ENCODE data around the gene ACSF3. TPM values are rescaled to one million over a fixed set of nuclear protein-coding genes. Genes with fewer than 3 reads are reported as not detected.
A peak's percentile ranks its signal among the peaks of the same experiment; 100 is the strongest.

ACSF3 gene
- total RNA-seq, 2 experiments from 2014 or later: 44.7 to 49.5 TPM

GRCh38 chr16:89135166-89135565 lies 41.5 kb downstream of the ACSF3 start:
- no peak overlapping the region for H3K4me3 Mint-ChIP-seq
- no peaks in the 10 kb centered on the region for H3K27me3 Mint-ChIP-seq
- Histone ChIP-seq H3K9me3 (ENCODE audit: control insufficient read depth in 1 of 2, insufficient read depth in 1 of 2, low read length in 2 of 2) (no peaks in the 10 kb centered on the region), H3K27me3 (ENCODE audit: control insufficient read depth in 1 of 2, insufficient read depth in 2 of 2, low read length in 2 of 2) (no peaks in the 10 kb centered on the region), H3K4me3 (ENCODE audit: low read length) (no peak overlapping the region), H3K4me1 (ENCODE audit: insufficient read depth, low read length) (peaks cover 7% of the 10 kb centered on the region), H3K36me3 (ENCODE audit: insufficient read depth, low read length) (peaks cover 73% of the 10 kb centered on the region), H3K27ac (ENCODE audit: low read depth in 1 of 2, low read length in 2 of 2) (no peak overlapping the region)
- ATAC-seq (ENCODE audit: poor library complexity) (no peak), DNase-seq (no peak)
- H3K4me1 Mint-ChIP-seq (ENCODE audit: low read depth): no peaks in the 10 kb centered on the region
- intact Hi-C loops (cut with DNase I, micrococcal nuclease): no loop called here
- TF ChIP-seq CTCF (IDR thresholded peaks at IDR 0.05): no peak
- CTCF ChIA-PET: no interaction called here
- H3K9me3 Mint-ChIP-seq: no peaks in the 10 kb centered on the region
- H3K27ac Mint-ChIP-seq: no peak overlapping the region
- H3K36me3 Mint-ChIP-seq (ENCODE audit: low read depth): peaks cover 46% of the 10 kb centered on the region
- POLR2A ChIA-PET: no interaction called here

DNA sequence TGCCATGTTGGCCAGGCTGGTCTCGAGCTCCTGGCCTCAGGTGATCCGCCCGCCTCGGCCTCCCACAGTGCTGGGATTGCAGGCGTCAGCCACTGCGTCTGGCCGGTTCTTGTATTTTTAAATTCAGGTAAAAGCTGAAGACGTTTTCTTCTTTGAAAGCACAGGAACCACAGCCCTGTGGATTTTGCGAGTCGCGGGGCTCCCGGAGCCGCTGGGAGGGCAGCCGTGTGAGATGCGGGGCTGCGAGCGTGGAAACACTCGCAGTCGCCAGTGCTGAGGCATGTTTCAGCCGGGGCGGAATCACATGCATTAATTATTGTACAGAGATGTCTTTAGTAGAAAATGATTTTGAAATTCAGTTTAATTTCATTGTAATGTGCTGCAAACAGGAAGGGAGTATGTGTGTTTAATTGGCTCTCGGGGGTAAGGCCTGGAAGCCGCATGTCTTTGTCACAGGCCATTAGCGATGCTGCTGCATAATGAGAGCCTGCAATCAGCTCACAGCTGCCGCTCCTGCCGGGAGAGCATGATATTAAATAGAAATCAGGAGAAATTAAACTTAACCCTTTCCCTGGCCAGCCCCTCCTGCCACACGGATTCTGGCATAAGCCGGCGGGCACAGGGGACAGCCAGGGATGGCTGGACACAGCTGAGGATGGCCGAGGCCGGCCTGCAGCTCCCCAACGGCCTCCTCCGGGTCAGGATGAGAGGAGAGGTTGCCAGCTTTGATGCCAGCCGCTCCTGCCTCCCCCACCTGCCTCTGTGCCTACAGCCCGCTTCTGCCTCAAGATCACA lies 42.5 kb downstream of the ACSF3 start:
- intact Hi-C loops (cut with DNase I, micrococcal nuclease): no loop called here

GRCh38 chr16:89136931-89137330 lies 43.3 kb downstream of the ACSF3 start:
- H3K27ac Mint-ChIP-seq: no peak overlapping the region
- Histone ChIP-seq H3K27ac (ENCODE audit: low read depth in 1 of 2, low read length in 2 of 2) (no peak overlapping the region), H3K4me1 (ENCODE audit: insufficient read depth, low read length) (peaks cover 7% of the 10 kb centered on the region), H3K27me3 (ENCODE audit: control insufficient read depth in 1 of 2, insufficient read depth in 2 of 2, low read length in 2 of 2) (no peaks in the 10 kb centered on the region), H3K36me3 (ENCODE audit: insufficient read depth, low read length) (peaks cover 79% of the 10 kb centered on the region), H3K4me3 (ENCODE audit: low read length) (no peak overlapping the region), H3K9me3 (ENCODE audit: control insufficient read depth in 1 of 2, insufficient read depth in 1 of 2, low read length in 2 of 2) (no peaks in the 10 kb centered on the region)
- ChIA-PET POLR2A (no interaction called here), CTCF (no interaction called here)
- H3K9me3 Mint-ChIP-seq: no peaks in the 10 kb centered on the region
- no peak overlapping the region for H3K4me3 Mint-ChIP-seq
- no peaks in the 10 kb centered on the region for H3K4me1 Mint-ChIP-seq (ENCODE audit: low read depth)
- peak in 1 of 14 experiments; percentile 8 for DNase-seq
- peaks cover 47% of the 10 kb centered on the region for H3K36me3 Mint-ChIP-seq (ENCODE audit: low read depth)
- no peaks in the 10 kb centered on the region for H3K27me3 Mint-ChIP-seq
- TF ChIP-seq CTCF (IDR thresholded peaks at IDR 0.05): no peak
- no peak for ATAC-seq (ENCODE audit: poor library complexity)
- intact Hi-C loops (cut with DNase I, micrococcal nuclease): no loop called here

More for the DNA sequence above, 42.5 kb downstream of the ACSF3 start:
- H3K27ac Mint-ChIP-seq: no peak overlapping the region
- DNase-seq (no peak), ATAC-seq (ENCODE audit: poor library complexity) (no peak)
- H3K36me3 Mint-ChIP-seq (ENCODE audit: low read depth): peaks cover 50% of the 10 kb centered on the region
- TF ChIP-seq CTCF (IDR thresholded peaks at IDR 0.05): no peak
- no peak overlapping the region for H3K4me3 ChIP-seq (ENCODE audit: low read length)
- ChIA-PET CTCF (no interaction called here), POLR2A (no interaction called here)
- no peaks in the 10 kb centered on the region for H3K4me1 Mint-ChIP-seq (ENCODE audit: low read depth)
- no peaks in the 10 kb centered on the region for H3K27me3 ChIP-seq (ENCODE audit: control insufficient read depth in 1 of 2, insufficient read depth in 2 of 2, low read length in 2 of 2)
- H3K4me1 ChIP-seq (ENCODE audit: insufficient read depth, low read length): peaks cover 7% of the 10 kb centered on the region
- H3K36me3 ChIP-seq (ENCODE audit: insufficient read depth, low read length): peaks cover 79% of the 10 kb centered on the region
- no peaks in the 10 kb centered on the region for H3K9me3 Mint-ChIP-seq
- H3K27ac ChIP-seq (ENCODE audit: low read depth in 1 of 2, low read length in 2 of 2): no peak overlapping the region
- H3K9me3 ChIP-seq (ENCODE audit: control insufficient read depth in 1 of 2, insufficient read depth in 1 of 2, low read length in 2 of 2): no peaks in the 10 kb centered on the region
- no peak overlapping the region for H3K4me3 Mint-ChIP-seq
- no peaks in the 10 kb centered on the region for H3K27me3 Mint-ChIP-seq

Measured in CD4-positive, alpha-beta T cell (primary cell).